GM19023 (cell line): Measurements from ENCODE around the gene NCR2.

Source experiments
- ATAC-seq: cut with Tn5 transposase; IDR thresholded peaks from one replicate; pipeline ENCODE4 v1.9.1; 2021; ENCODE audit warnings: mild to moderate bottlenecking, moderate library complexity; ENCODE audit not compliant: unreplicated experiment

Gene NCR2

DNA sequence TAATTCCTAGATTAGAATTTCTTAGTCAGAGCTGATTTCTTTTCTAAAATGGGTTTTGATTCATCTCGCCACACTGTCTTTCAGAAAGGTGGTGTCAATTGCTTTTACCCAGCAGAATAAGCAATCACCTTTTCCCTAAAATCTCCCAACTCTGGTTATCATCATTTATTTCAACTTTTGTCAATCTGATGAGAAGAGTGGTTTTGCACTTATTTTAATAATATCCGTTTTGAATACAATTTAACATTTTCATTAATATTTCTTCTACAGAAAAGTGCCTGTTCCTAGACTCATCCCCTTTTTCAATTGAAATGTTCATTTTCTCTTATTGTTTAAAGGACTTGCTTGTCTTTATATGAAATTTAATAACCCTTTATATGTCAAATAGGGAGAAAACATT, 8.2 kb upstream of the NCR2 start:
- ATAC-seq, result no peak

GRCh38 chr6:41331401-41332150, 3.8 kb upstream of the NCR2 start:
- no peak for ATAC-seq

DNA sequence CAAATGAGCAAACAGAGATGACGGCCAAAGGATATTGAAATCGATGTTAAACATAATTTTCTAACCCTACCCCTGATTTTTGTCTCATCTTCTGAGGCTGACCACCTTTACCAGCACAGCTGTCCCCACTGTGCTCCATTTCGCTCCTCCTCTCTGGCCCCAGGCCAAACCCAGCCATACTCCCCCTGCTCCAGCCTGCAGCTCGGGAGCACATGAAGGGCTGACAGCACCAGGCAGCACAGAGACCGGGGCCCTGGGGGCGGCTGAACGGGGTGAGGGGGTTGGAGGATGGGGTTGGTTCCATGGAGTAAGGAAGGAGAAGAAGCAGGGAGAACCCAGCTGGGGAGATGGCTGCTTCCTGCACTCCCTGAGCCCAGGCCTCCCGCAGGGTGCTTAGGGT, 3.2 kb upstream of the NCR2 start:
- ATAC-seq, result no peak

GRCh38 chr6:41332842-41333736, 2.3 kb upstream of the NCR2 start:
- no peak for ATAC-seq

GRCh38 chr6:41334482-41335040, 847 bp upstream of the NCR2 start:
- ATAC-seq, result no peak

- no peak for ATAC-seq
Observed at GRCh38 chr6:41335943-41336342, 535 bp downstream of the NCR2 start.

- ATAC-seq, result no peak
Observed at GRCh38 chr6:41336824-41337223, 1.4 kb downstream of the NCR2 start.

DNA sequence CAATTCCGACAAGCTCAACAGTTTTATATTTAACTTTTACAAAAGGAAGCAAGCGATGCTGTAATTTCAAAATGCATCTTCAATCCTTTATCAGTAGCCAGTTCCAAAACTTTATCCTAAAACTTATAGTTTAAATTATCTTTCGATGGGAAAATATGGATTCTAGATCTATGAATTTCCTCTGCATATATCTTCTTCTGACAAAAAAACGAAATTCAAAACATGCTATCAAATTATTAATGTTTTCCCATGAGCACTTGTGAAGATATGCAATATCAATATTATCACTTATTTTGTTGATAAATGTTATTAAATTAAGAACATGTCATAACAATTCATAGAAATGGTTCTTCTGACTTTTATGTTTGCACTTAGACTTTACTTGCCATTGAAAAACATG, 2.3 kb downstream of the NCR2 start:
- no peak for ATAC-seq

GRCh38 chr6:41338659-41339058, 3.3 kb downstream of the NCR2 start:
- no peak for ATAC-seq

- no peak for ATAC-seq
Observed at GRCh38 chr6:41341580-41341979, 6.2 kb downstream of the NCR2 start.

- no peak for ATAC-seq
Observed at GRCh38 chr6:41342241-41342640, 6.8 kb downstream of the NCR2 start.

DNA sequence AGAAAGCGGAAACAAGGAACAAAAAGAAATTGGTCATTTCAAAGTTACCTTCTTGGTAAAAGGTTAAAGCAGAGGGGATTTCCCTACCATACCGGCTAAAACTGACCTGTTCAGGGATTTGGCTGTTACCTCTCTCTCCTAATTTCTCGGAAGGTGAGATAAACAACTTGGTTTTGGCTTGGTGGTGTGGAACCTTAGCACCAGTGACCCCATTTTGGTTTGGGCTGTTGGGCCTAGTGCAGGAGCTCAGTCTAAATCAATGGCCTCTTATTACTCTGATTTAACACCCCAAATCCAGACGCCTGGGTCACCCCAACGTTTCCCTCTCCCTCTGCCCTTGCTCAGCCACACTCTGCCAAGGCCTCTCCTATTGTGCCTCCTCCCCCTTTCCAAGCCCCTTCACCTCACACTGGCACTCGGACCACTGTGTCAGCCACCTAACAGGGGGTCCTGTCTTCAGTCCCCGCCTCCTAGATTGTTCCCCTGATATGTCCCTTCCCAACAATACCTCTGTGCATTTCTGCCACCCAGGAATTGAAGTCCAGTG, 8.3 kb downstream of the NCR2 start:
- no peak for ATAC-seq

DNA sequence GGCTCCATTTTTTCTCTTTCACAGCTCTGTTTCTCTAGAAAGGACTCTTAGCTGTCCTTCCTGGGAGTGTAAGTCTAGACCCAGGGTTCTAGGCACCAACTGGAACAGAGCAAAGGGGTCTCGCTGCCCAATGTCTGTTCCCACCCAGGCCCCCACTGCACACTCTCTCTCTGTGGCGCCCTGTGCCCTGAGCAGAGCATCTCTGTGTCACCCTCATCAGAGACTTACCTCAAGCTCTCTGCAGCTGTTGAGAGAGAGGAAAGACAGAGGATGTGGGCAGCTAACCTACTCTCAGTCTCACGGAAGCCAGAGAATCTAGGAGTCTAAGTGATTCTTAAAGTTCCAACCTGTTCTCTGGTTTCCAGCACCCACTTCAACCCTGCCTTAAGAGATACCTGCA, 9.5 kb downstream of the NCR2 start:
- ATAC-seq, result no peak

- no peak for ATAC-seq
Observed at GRCh38 chr6:41345901-41346300, 10.5 kb downstream of the NCR2 start.

GRCh38 chr6:41346441-41346840, 11.0 kb downstream of the NCR2 start:
- no peak for ATAC-seq

DNA sequence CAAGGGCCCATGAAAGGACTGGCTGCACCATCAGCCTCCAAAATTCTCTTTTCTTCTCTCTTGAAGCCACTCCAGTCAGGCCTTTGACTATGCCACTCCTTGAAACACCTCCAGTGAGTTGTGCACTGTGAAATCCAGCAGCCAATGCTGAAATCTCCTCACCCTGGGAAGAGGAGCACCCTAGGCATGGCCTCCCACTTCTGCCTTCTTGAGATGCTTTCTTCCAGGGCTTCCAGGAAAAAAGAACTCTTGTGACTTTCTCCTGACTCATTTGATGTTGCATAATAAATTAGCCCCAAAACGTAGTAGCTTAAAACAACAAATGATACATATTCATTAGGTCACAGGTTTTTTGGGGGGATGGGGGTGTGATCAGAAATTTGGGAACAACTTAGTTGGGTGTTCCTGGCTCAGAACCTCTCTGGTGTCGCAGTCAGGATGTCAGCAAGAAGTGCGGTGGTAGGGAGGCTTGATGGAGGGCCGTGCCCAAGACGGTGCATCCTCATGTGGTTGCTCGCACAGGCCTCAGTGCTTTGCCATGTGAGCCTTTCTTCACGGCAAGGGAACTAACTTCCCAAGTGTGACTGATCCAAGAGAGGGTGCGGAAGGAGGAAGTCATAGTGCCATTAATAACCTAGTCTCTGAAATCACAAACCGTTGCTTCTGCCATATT, 12.1 kb downstream of the NCR2 start:
- ATAC-seq, result no peak

DNA sequence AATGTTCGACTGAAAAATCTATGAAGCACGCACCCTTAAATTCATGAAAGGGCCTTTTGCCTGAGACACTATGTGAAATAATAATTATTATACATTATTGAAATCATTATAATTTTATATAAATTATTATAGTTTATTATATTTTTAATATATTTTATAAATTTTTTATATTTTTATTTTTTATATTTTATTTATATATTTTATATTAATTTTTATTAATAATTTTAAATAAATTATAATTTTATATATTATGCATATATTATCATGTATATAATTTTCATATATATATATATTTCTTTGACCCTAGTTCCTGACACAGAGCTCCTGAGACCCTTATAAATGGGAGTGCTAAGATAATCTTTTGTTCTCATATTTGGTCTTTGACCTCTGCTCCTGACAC, 13.5 kb downstream of the NCR2 start:
- no peak for ATAC-seq

DNA sequence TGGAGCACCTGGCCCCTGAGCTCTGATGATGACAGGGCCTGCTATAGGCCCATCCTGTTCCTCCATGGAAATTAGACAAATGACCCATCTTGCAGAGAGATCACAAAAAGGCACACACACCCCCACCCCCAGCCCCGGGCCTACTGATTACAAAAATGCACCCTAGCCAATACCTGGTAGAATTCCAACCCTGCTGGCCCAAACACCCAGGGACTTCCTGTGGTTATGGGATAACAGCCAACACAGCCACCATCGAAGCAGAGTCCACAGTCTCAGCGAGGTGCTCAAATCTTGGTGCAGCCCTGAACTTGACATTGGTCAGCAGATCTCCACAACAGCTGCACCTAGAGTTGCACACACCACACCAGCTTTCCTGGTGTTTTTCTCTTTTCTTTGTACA, 17.0 kb downstream of the NCR2 start:
- ATAC-seq, result no peak

DNA sequence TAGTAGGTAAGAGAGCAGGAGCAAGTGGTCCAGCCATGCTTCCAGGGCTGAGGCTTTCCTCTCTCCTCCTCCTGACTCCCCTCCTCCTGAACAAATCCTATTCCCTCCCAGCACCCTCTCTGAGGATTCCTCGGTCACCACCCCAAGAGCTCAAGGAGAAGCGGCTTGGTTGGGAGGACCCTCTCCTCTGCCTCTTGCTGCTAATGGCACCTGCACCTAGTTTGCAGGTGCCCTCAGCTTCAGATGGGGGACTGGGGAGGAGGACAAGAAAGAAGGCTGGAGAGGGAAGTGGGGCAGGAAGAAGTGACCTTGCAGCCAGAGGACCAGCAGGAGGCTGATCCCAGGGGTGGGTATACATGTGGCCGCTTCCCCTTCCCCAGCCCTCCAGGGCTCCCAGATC, 17.5 kb downstream of the NCR2 start:
- no peak for ATAC-seq

DNA sequence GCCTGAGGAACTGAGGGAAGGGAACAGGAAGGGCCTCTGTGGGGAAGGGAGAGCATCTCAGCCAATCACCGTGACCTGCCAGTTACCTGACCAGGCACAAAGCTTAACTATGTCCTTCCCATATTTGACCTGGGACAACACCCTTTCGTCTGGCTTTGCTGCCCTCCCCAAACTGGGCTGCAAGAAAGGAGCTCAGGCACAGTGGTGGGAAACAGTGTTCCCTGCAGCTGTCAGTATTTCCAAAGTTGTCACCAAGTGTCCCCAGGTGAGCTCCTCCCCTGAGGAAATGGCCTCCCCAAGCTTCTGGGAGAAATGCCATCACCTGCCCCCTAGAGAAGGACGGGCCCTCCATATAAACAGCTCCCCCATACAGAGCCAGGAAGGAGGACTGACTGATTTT, 17.9 kb downstream of the NCR2 start:
- ATAC-seq, result no peak

GRCh38 chr6:41355952-41356351, 20.5 kb downstream of the NCR2 start:
- no peak for ATAC-seq
